ENCODE measurements around the gene HAPLN3.

The HAPLN3 gene

GRCh38 chr15:88881775-88882174 is 13.6 kb downstream of the HAPLN3 start:
- Histone ChIP-seq H3K27ac (ENCODE audit: extremely low read depth, low read depth, low read length) (no peak overlapping the region), H3K4me3 (ENCODE audit: low read depth, low read length) (no peak overlapping the region), H3K36me3 (ENCODE audit: control insufficient read depth in 2 of 2, insufficient read depth in 1 of 2, low read length in 2 of 2) (peaks cover 0 to 15% of the 10 kb centered on the region in 2 experiments; a peak in 2 of 3 replicates), H3K9me3 (ENCODE audit: control insufficient read depth, insufficient read depth, low read depth, low read length) (no peaks in the 10 kb centered on the region), H3K4me1 (ENCODE audit: control insufficient read depth, insufficient read depth, low read length) (no peaks in the 10 kb centered on the region)
- ChIA-PET POLR2A (no interaction called here), CTCF (interaction anchor here (0.6 to 4.9 kb wide), 7 partner anchors 11 to 858 kb away, joined by 3 to 38 read pairs (median 4); no protein-coding TSS in a partner anchor)
- no peak for TF ChIP-seq ZSCAN5A (tag by site-specific recombination; IDR thresholded peaks at IDR 0.05)
- no peak for TF ChIP-seq ZNF521 (tag by site-specific recombination; IDR thresholded peaks at IDR 0.05)
- TF ChIP-seq ZSCAN4 (tag by site-specific recombination; IDR thresholded peaks at IDR 0.05) = no peak
- no peak for TF ChIP-seq ZNF629 (tag by site-specific recombination; IDR thresholded peaks at IDR 0.05)
- no peak for TF ChIP-seq ZNF302 (tag by site-specific recombination; IDR thresholded peaks at IDR 0.05; ENCODE audit: low read depth)

- Histone ChIP-seq H3K4me1 (ENCODE audit: control insufficient read depth, insufficient read depth, low read length) (no peaks in the 10 kb centered on the region), H3K9me3 (ENCODE audit: control insufficient read depth, insufficient read depth, low read depth, low read length) (no peaks in the 10 kb centered on the region), H3K36me3 (ENCODE audit: control insufficient read depth in 2 of 2, insufficient read depth in 1 of 2, low read length in 2 of 2) (peaks cover 0 to 15% of the 10 kb centered on the region in 2 experiments; a peak in 2 of 3 replicates), H3K4me3 (ENCODE audit: low read depth, low read length) (no peak overlapping the region), H3K27ac (ENCODE audit: extremely low read depth, low read depth, low read length) (no peak overlapping the region)
- TF ChIP-seq KLF9 (tag by site-specific recombination; IDR thresholded peaks at IDR 0.05; ENCODE audit: low read depth) (no peak), GLI2 (tag by site-specific recombination; IDR thresholded peaks at IDR 0.05; ENCODE audit: borderline replicate concordance, low read depth) (no peak), ZBTB11 (tag by site-specific recombination; conservative IDR thresholded peaks at IDR 0.05; ENCODE audit: low read depth) (no peak), ZNF391 (tag by site-specific recombination; IDR thresholded peaks at IDR 0.05; ENCODE audit: borderline replicate concordance, low read depth) (no peak), ZNF785 (tag by site-specific recombination; IDR thresholded peaks at IDR 0.05) (no peak), ZNF449 (tag by site-specific recombination; IDR thresholded peaks at IDR 0.05) (no peak), ZNF830 (tag by site-specific recombination; IDR thresholded peaks at IDR 0.05; ENCODE audit: low read depth) (no peak), ZNF548 (tag by site-specific recombination; IDR thresholded peaks at IDR 0.05) (no peak), MEIS1 (CRISPR knock-in tag; IDR thresholded peaks at IDR 0.05; ENCODE audit: borderline replicate concordance) (no peak), FEZF1 (tag by site-specific recombination; IDR thresholded peaks at IDR 0.05) (no peak), ZNF214 (tag by site-specific recombination; IDR thresholded peaks at IDR 0.05; ENCODE audit: borderline replicate concordance) (no peak)
- ChIA-PET POLR2A (interaction anchor here (0.8 kb wide), 1 partner anchor 14 kb away, joined by 3 read pairs; the partner anchor contains the start of gene HAPLN3), CTCF (interaction anchor here (0.6 to 4.9 kb wide), 12 partner anchors 11 to 296 kb away, joined by 3 to 38 read pairs (median 4); no protein-coding TSS in a partner anchor)
Measured at GRCh38 chr15:88880944-88881740, 14.2 kb downstream of the HAPLN3 start.
